DND-41 (cell line): ENCODE results near the gene CTPS2.

Experiments used
- ATAC-seq: fragments of 200-7000 bp; cut with Tn5 transposase; 3 replicates; pipeline ENCODE4 v1.9.1; 2021; ENCODE audit warnings: low read depth; ENCODE audit not compliant: insufficient read depth
- DNase-seq: peaks from one replicate; pipeline ENCODE4 v3.0.0-alpha.2; 2020
- H2AFZ ChIP-seq: 2 replicates; pipeline ENCODE4 v1.6.0; 2012; ENCODE audit warnings: low read depth, low read length
- H3K27ac ChIP-seq: 2 replicates; pipeline ENCODE4 v1.5.1; 2012; ENCODE audit warnings: low read length, inconsistent platforms
- H3K27me3 ChIP-seq: fragments of 200-600 bp; sonication (generic); 2 replicates; pipeline ENCODE4 v1.6.0; 2012; ENCODE audit warnings: low read length, mild to moderate bottlenecking, inconsistent platforms; ENCODE audit not compliant: insufficient read depth, poor library complexity
- H3K36me3 ChIP-seq: 2 replicates; pipeline ENCODE4 v1.5.1; 2012; ENCODE audit warnings: low read length, inconsistent platforms; ENCODE audit not compliant: insufficient read depth
- H3K4me1 ChIP-seq: 2 replicates; pipeline ENCODE4 v1.5.1; 2012; ENCODE audit warnings: mild to moderate bottlenecking, low read length; ENCODE audit not compliant: insufficient read depth
- H3K4me2 ChIP-seq: 2 replicates; pipeline ENCODE4 v1.6.0; 2012; ENCODE audit warnings: mild to moderate bottlenecking, moderate library complexity, low read length, inconsistent platforms; ENCODE audit not compliant: insufficient read depth
- H3K4me3 ChIP-seq, 2 experiments: fragments of 200-600 bp in 1 of 2; shearing (Covaris generic) in 1 of 2; 2 replicates each; pipeline ENCODE4 v1.5.1; 2012 to 2016; ENCODE audit warnings: inconsistent platforms in 2 of 2, low read length in 2 of 2, mild to moderate bottlenecking in 2 of 2, low read depth in 1 of 2, moderate library complexity in 1 of 2
- H3K79me2 ChIP-seq: 2 replicates; pipeline ENCODE4 v1.6.0; 2012; ENCODE audit warnings: low read length, inconsistent platforms; ENCODE audit not compliant: insufficient read depth
- H3K9ac ChIP-seq: 2 replicates; pipeline ENCODE4 v1.6.0; 2012; ENCODE audit warnings: low read depth, mild to moderate bottlenecking, inconsistent platforms, low read length, moderate library complexity
- H3K9me3 ChIP-seq: 2 replicates; pipeline ENCODE4 v1.5.1; 2012; ENCODE audit warnings: low read length, moderate library complexity, mild to moderate bottlenecking, inconsistent platforms; ENCODE audit not compliant: insufficient read depth, severe bottlenecking
- H4K20me1 ChIP-seq: 2 replicates; pipeline ENCODE4 v1.6.0; 2012; ENCODE audit warnings: low read length; ENCODE audit not compliant: insufficient read depth
- CTCF ChIP-seq: IDR thresholded peaks from 2 replicates; pipeline ENCODE4 v1.5.1; 2012; ENCODE audit warnings: borderline replicate concordance, low read length, moderate library complexity, mild to moderate bottlenecking; ENCODE audit not compliant: poor library complexity, severe bottlenecking; ENCODE audit errors: extremely low read depth
- EZH2 ChIP-seq: IDR thresholded peaks from 3 replicates; pipeline ENCODE4 v1.6.1; 2012; ENCODE audit warnings: borderline replicate concordance, low read depth, mild to moderate bottlenecking, moderate library complexity, low read length, inconsistent platforms; ENCODE audit not compliant: severe bottlenecking

Gene CTPS2

GRCh38 chrX:16544969-16545368 lies 167.5 kb downstream of the CTPS2 start:
- H3K27ac ChIP-seq: no peak overlapping the region
- DNase-seq (no peak), ATAC-seq (no peak)
- no peak overlapping the region for H3K9ac ChIP-seq
- H3K4me1 ChIP-seq: no peaks in the 10 kb centered on the region
- no peaks in the 10 kb centered on the region for H3K27me3 ChIP-seq
- no peak for TF ChIP-seq EZH2
- TF ChIP-seq CTCF: no peak
- no peak overlapping the region for H3K4me3 ChIP-seq
- H3K9me3 ChIP-seq: no peaks in the 10 kb centered on the region
- H3K36me3 ChIP-seq: no peaks in the 10 kb centered on the region
- no peak overlapping the region for H2AFZ ChIP-seq
- no peak overlapping the region for H3K4me2 ChIP-seq
- no peaks in the 10 kb centered on the region for H3K79me2 ChIP-seq
- H4K20me1 ChIP-seq: no peaks in the 10 kb centered on the region
